ENCODE measurements around the gene XRCC5.

DNA sequence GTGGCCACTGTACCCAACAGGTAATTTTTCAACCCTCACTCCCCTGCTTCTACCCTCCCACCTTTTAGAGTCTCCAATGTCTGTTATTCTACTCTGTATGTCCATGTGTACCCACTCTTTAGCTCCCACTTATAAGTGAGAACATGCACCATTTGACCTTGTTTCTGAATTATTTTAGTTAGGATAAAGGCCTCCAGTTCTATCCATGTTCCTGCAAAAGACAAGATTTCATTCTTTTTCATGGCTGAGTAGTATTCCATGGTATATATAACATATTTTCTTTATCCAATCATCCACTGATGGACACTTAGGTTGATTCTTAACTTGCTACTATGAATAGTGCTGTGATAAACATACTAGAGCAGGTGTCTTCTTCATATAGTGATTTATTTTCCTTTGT lies 36.7 kb upstream of the XRCC5 start:
- no peak for TF ChIP-seq SIN3A (IDR thresholded peaks at IDR 0.05; ENCODE audit: borderline replicate concordance, insufficient read depth, low read length)
- TF ChIP-seq FOXP2 (optimal IDR thresholded peaks at IDR 0.05; ENCODE audit: borderline replicate concordance, extremely low read depth, extremely low read length, insufficient read depth), result no peak
- TF ChIP-seq POLR2AphosphoS5 (IDR thresholded peaks at IDR 0.05; ENCODE audit: low read depth, low read length), result no peak

All from PFSK-1 (cell line).